HG03097 (cell line): ENCODE measurements around the gene RNF114.
A peak's percentile ranks its signal among the peaks of the same experiment; 100 is the strongest.
"Not testable (repeated sequence)": the region's sequence is repeated elsewhere in the genome, so short reads cannot be mapped to it uniquely, and the experiment has no call there.

Source experiments
- ATAC-seq: cut with Tn5 transposase; IDR thresholded peaks from one replicate; pipeline ENCODE4 v1.9.1; 2021; ENCODE audit not compliant: unreplicated experiment, low FRiP score

The RNF114 gene, protein sequence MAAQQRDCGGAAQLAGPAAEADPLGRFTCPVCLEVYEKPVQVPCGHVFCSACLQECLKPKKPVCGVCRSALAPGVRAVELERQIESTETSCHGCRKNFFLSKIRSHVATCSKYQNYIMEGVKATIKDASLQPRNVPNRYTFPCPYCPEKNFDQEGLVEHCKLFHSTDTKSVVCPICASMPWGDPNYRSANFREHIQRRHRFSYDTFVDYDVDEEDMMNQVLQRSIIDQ

DNA sequence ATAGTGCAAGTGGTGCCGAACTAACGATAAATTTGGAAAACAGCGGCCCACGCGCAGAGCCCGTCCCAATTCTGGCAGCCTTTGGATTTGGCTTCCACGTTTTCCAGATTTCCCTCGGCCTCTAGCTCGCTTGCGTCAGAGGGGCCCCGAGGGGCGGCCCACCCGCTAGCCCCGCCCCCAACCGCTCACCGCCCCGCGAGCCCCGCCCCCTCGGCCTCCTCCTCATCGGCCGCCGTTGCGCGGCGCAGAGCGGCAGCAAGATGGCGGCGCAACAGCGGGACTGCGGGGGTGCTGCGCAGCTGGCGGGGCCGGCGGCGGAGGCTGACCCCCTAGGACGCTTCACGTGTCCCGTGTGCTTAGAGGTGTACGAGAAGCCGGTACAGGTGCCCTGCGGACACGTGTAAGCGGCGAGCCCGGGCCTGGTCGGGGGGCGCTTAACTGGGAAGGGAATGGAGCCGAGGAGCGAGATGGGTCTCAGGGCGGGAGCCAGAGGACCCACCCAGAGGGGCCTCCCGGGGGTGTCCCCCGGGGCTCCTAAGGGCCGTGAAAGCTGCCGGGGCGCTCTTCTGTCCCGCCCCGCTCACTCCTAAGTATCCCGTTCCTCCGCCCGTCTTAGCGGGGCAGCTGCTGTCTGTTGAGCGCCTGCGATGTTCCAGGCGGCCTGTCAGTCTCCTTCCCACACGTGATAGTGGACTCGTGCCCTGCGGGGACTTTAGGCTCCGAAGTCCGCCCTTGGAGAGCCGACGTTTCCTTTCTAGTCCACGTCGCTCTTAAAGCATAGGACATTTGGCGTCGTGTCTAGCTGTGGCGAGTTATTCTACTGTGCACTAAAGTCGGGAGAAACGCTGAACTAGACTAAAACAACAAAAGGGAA is at the start of gene RNF114:
TSS of gene RNF114 (plus strand) at position 245 of the 874 bp plus-strand sequence. CDS start at position 261, 16 bp downstream.
- peak; percentile 45 for ATAC-seq

DNA sequence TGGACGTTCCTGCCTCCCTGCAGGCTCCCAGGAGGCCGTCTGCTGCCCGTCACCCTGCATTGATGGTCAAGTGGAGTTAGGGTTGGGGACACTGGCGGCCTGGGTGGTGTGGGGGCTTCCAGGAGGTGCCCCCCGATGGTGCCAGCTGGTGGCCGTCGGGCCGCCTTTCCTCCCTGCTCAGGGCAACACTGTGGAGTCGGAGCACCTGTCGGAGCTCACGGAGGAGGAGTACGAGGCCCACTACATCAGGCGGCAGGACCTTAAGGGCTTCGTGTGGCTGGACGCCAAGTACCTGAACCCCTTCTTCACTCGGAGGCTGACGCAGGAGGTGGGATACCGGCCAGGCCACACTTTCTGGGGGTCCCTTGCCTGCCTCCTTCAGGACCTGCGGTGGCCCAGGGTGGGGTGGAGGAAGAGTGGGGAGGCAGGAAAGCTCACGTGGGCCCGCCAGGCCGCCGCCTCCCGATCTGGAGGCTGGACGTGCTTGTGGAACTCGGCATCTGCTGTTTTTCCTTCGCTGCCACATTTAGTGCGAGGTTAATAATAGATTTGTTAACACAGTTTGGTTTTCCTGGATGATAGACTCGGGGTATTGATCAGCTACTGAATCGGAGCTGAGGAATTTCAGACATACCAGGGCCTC is 49.5 kb upstream of the RNF114 start:
- ATAC-seq = no peak

DNA sequence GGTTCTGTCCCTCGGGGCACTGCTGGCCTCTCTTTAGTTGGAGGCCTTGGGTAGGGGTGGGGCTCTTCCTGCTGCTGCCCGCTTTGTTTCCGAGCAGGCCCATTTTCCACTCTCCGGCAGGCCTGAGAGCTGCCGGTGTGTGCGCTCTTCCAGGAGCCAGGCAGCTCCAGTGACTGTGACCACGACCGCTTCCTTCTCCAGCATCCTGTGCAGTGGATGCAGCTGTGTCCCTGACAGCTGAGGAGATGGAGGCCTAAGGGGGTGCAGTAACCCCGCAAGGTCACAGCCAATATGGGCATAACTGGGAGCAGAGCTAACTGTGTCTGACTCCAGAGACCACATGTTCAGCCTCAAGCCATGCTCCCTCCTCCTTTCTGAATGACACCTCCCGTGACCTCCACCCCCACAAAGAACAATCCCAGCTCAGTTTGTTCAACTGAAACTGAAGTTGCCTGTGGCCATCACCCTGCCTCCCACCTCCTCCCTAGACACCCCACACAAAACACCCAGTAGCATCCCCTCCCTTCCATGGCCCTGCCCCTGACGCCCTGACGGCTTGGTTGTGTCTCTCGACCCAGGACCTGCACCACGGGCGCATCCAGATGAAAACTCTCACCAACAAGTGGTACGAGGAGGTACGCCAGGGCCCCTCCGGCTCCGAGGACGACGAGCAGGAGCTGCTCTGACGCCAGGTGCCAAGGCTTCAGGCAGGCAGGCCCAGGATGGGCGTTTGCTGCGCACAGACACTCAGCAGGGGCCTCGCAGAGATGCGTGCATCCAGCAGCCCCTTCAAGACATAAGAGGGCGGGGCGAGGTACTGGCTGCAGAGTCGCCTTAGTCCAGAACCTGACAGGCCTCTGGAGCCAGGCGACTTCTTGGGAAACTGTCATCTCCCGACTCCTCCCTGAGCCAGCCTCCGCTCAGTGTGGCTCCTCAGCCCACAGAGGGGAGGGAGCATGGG is 48.7 kb upstream of the RNF114 start:
- no peak for ATAC-seq

DNA sequence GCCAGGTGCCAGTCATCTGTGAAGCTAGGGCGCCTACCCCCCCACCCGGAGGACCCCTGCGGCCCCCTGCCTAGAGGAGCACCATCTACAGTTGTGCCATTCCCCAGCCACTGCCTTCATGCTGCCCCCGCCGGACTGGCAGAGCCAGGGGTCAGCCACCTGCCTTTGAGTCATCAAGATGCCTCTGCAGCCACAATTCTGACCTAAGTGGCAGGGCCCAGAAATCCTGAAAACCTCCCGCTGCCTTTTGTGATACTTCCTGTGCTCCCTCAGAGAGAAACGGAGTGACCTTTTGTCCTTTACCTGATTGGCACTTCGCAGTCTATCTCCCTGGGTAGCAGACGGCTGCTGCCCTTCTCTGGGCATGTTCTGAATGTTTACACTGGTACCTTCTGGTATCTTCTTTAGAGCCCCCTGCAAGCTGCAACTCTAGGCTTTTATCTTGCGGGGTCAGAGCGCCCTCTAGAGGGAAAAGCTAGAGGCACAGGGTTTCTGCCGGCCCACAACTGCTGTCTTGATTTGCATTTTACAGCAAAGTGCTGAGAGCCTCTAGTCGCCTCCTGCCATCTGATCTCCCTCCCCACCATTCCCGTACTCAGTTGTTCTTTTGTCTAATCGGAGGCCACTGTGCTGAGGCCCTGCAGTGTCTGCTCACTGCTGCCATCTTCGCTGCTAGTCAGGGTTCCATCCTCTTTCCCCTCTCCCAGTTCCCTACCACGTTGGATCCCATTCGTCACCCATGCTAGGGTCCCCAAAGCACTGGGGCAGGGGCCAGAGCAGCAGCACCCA is 47.8 kb upstream of the RNF114 start:
- ATAC-seq = no peak

DNA sequence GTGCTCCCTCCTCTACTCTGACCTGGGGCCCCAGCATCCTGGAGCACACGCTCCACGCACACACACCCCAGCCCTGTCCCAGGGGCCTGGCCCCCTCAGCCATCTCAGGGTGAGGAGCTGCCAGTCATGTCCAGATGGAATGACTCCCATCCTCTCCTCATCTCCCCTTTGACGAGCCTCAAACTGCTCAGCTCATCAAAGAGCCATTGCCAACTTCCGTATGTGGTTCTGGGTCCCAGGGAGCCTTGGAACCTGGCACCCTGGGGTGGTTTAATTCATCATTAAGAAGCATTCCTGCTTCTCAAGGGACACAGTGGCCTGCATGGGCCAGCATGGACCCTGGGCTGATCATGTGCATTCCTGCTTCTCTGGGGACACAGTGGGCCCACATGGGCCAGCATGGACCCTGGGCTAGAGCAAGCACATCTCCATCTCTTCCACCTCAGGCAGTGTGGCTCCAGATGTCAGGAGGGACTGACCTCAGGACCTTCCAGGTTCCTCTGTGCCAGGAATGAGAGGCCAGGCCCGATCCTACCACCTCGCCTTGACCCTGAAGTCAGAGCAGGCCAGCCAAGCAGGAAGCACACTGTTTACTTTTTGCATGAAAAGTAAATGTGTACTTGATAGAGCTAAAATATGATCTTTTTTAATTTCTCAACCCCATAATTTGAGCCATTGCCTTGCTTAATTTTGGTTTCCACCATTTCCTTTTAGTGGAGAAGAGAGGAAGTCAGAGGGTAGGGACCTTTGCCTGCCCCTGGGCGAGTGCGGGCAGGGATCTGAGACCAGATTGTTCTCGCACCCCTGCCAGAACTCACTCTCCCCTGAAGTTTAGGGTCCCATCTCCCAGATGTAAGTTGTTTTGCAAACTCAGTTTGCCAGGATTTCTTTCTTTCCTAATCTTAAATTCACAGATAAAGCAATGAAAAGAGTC is 46.9 kb upstream of the RNF114 start:
- ATAC-seq = no peak

DNA sequence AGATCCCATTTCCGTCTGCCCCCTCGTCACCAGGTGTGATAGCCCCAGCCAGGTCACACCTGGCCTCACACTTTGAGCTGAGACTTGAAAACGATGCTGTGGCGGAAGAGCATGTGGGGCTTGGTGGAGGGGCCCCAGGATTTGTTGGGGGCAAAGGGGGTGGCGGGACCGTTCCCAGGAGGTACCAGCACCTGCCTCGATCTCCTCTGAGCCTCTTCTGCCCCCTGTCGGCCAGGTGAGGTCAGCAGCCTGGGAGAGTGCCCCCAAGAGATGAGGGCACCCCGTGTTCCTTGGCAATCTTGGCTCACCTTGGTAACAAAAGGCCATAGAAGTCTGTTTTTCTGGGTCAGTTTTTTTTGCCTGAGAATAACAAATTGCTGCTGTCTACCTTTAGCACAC is 46.3 kb upstream of the RNF114 start:
- no peak for ATAC-seq

DNA sequence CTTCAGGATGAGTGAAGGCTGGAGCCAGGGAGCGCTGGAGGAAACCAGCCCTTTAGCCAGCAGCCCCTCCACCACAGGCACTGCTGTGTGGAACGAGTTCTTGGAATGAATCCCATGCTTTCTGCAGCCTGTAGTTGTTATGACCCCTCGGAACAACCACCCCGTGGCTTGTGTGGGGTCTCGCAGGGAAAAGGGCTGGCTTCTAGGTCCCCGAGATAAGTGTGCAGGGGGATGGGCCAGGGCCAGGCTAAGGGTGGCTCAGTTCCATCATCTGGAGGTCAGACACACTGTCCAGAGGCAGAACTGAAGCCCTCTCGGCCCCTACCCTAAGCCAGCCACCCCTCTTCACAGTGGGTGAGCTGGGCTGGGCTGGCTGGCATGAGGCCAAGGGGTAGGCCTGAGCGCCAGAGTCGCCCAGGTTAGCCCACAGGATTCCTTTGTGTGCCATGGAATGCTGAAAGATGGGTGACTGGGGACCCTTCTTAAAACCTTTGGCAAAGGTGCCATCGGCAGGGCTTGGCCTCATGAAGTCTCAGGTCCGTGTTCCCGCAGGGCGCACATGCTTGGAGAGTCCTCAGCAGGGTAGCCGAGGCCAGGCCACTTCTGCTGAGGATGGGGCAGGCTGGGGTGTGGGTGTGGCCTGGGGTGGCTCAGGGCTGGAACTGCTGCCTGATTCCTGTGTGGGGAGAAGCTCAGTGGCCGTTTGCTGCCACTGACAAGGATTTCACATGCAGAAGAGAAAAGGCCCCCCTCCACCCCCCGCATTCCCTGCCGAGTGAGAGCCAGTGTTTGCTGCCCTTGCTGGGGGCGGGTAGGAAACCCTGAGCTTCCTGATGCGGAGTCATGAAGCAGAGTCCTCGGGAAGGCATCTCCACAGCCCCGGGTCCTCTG is 45.5 kb upstream of the RNF114 start:
- no peak for ATAC-seq

DNA sequence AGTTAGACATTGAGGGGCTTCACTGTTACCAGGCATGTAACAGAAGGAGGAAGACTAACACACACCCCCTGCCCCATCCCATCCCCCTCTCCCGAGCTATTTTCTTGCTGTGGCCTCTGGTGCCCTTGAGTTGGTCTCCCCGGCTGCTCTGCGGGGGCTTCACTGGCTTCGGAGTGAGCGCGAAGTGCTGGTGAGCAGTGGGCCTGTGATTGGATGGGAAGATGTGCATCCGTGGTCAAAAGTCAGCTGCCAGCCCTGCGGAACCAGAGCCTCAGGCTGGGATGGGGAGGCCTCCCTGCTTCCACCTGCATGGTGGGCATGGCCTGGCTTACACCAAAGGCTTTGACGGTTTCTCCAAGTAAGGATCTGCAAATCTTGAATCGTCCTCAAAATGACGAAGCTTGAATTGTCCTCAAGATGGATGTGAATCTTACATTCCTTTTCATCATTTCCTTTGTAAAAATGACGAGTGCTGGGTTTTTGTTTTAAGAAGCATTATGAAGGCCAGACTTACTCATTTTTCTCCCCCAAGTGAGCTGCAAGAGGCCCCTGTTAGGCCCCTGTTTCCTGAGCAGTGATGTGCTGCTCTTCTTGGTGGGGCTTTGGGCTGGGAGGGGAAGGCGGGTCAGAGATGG is 44.6 kb upstream of the RNF114 start:
- ATAC-seq = no peak

DNA sequence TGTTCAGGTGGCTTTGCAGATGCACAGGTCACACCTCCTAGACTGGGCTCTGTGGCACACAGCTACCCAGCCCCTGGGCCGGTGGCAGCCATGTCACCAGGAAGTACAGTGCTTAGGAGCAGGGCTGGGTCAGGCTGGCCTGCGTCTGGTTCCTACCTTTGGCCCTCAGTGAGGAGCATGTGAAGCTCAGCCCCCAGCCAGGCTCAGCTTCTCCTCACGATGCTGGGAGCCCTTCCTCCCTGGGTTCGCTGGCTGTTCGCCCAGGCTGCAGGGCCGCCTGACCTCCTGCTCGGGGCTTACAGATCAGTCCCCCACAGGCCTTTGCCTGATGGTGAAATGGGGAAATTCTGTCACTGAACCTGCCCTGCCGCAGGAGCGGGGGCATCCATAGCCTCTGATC is 43.9 kb upstream of the RNF114 start:
- no peak for ATAC-seq

DNA sequence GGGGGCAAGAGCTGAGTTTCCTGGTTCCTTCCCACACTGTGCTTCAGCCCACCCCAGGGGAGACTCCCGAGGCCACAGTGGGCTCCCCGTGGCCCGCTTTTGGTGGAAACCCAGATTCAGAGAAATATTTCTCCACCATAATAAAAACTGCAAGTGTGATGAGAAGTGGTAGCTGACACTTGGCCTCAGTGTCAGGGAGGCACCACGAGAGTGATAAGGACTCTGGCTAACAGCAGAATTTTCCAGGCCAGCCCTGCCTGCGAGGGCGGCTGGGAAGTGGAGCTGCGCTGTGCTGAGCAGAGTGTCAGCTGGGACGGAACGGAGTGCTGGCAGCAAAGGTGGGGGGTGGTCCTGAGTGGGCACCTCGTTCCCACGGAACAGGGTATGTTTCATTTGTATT is 43.4 kb upstream of the RNF114 start:
- no peak for ATAC-seq

DNA sequence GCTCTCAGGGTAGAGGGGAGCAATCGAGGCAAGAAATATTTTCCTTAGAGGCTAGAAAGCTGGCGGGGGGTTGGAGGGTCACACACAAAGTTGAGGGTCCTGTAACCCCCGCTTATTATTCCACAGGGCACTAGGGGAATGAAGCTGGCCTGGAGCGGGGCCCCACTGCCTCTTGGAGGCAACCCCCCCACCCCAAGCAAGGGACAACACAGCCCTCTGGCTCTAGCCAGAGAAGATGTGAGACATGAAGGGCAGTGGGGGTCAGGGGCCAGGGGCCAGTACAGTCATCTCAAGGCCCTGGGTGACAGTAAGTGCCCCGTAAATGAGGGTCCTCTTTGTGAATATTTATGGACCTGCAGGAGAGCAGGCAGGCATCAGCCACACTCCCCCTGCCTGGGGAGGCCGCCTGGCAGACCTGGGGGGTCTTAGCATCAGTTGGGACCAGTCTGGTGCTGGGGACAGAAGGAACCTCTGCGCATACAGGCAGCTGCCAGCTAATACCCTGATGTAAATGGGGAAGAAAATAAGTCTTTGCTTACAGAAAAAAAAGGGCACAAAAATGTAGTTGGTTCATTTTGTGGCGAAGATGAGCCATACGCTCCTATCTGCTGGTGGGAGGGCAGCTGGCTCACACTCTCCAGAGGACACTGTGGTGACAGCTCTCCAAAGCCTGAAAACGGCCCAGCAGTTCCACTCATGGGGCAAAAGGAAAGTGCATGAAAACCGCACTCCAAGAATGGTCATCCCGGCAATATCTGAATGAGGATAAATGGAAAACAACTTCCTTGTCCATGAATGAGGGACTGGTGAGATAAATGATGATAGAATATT is 42.7 kb upstream of the RNF114 start:
- no peak for ATAC-seq

DNA sequence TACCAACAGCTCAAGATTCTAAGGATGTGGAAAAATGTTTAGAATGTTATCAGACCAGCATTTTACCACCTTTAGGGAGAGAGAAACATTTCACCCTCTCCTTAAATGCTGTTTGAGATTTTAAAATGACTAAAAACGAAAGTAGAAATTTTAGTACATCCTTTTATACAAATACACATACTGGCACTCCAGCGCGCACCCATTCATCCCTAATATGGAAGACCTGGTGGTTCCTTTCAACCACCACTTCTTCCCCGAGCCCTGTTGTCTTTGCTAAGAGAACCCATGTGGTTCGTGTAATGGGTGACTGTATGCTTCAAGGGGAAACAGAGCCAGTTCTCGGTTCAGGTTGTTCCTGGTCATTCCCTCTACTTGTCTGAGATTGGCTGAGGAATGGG is 42.1 kb upstream of the RNF114 start:
- ATAC-seq = no peak

DNA sequence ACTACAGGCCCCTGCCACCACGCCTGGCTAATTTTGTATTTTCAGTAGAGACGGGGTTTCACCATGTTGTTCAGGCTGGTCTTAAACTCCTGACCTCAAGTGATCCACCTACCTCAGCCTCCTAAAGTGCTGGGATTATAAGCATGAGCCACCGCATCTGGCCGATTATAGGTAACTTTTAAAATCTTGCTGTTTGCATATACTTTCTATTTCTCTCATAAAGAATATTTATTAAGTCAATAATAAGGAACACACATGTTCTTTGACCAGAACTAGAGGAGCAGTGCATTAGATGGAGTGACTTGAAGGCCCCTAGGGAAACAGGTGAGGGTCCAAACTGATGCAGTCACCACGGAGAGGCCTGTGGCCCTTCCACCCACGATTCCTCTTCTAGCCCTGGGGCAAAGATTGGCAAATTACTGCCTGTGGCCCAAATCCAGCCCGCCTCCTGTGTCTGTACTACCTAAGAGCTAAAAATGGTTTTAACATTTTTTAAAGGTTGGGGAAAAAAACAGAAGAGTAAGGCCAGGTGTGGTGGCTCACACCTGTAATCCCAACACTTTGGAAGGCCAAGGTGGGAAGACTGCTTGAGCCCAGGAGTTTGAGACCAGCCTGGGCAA is 40.6 kb upstream of the RNF114 start:
- ATAC-seq = not testable (repeated sequence)

DNA sequence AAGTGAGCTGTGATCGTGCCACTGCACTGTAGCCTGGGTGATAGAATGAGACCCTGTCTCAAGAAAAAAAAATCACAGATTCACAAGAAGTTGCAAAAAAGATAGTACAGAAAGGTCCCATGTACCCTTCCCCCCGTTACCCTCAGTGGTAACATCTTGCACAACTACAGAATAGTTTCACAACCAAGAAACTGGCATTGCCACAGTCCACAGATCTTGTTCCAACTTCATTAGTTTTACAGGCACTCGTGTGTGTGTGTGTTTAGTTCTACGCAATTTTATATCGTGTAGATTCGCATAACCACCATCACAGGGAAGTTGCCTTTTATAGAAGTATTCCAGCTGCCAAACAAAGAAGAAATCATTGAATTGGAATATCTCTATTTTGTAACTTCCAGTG is 40.0 kb upstream of the RNF114 start:
- no peak for ATAC-seq

DNA sequence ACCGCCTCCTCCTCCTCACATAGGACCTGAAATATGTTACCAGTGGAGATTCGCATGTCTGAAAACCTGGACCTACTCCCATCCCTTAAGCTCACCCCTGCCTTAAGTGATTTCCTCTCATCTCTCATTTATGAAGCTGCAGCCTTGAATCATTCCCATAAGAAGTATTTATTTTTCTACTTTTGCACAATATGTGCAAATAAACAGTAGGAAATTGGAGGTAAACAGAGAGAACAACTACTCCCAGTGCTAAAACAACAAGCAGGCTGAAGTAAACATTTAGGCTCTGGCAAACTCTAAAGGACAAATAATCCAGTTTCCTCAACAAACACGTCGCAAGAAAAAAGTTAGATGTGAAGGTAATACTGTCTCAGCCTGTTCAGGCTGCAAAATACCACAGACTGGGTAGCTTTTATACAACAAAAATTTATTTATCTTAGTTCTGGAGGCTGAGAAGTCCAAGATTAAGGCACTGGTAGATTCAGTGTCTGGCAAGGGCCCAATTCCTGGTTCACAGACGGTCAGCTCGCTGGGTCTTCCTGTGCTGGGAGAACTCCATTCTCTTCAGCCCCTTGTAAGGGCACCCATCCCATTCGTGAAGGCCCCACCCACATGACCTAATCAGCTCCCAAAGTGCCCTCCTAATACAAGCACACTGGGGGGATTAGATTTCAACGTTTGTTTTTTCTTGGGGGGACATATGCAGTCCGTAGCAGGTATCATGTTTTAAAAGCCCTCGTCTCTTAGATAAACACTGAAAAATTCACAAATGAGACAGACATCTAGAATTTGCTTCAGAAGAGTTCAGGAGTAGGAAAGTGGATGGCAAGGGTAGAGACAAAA is 36.4 kb upstream of the RNF114 start:
- ATAC-seq = no peak
